ENCODE results near the gene CHAF1A.

The CHAF1A gene

GRCh38 chr19:4379383-4380253, 22.8 kb upstream of the CHAF1A start:
- H3K4me3 ChIP-seq (ENCODE audit: low read length, poor library complexity, severe bottlenecking) = no peak overlapping the region
- TF ChIP-seq CTCF (conservative IDR thresholded peaks at IDR 0.05; ENCODE audit: low read length) = no peak
- no peak for TF ChIP-seq EZH2phosphoT487 (IDR thresholded peaks at IDR 0.05; ENCODE audit: borderline replicate concordance)
- peaks cover 34% of the 10 kb centered on the region for H4K20me1 ChIP-seq (ENCODE audit: insufficient read depth, low read length, poor library complexity, severe bottlenecking)

GRCh38 chr19:4380254-4380727, 22.1 kb upstream of the CHAF1A start:
- no peaks in the 10 kb centered on the region for H3K27me3 ChIP-seq (ENCODE audit: insufficient read depth, low read length, poor library complexity, severe bottlenecking)
- no peaks in the 10 kb centered on the region for H3K9me2 ChIP-seq (replicated peaks; ENCODE audit: low read depth, low read length)
- H3K79me2 ChIP-seq (ENCODE audit: insufficient read depth, low read length) = peaks cover 67% of the 10 kb centered on the region; the same call in 1 of the 2 replicates
- peak overlapping the region; percentile 57 for H3K4me2 ChIP-seq (ENCODE audit: low read depth, low read length, poor library complexity, severe bottlenecking)
- TF ChIP-seq CTCF (conservative IDR thresholded peaks at IDR 0.05; ENCODE audit: low read length) (no peak), EZH2phosphoT487 (IDR thresholded peaks at IDR 0.05; ENCODE audit: borderline replicate concordance) (no peak)
- no peaks in the 10 kb centered on the region for H3F3A ChIP-seq (ENCODE audit: low read depth)
- peaks cover 3% of the 10 kb centered on the region; the same call in 1 of the 2 replicates for H3K36me3 ChIP-seq (ENCODE audit: insufficient read depth, low read length)
- H3K4me3 ChIP-seq (ENCODE audit: low read length, poor library complexity, severe bottlenecking) = no peak overlapping the region
- peaks cover 12% of the 10 kb centered on the region for H3K4me1 ChIP-seq (ENCODE audit: insufficient read depth, low read length, poor library complexity, severe bottlenecking)
- H4K20me1 ChIP-seq (ENCODE audit: insufficient read depth, low read length, poor library complexity, severe bottlenecking) = peaks cover 27% of the 10 kb centered on the region
- H3K9me3 ChIP-seq (ENCODE audit: insufficient read depth, low read depth, low read length) = no peaks in the 10 kb centered on the region
- no peak overlapping the region for H2AFZ ChIP-seq (ENCODE audit: low read length)
- no peak overlapping the region for H3K9ac ChIP-seq (ENCODE audit: low read depth, low read length, poor library complexity, severe bottlenecking)

More at GRCh38 chr19:4379383-4380253, 22.8 kb upstream of the CHAF1A start:
- H3F3A ChIP-seq (ENCODE audit: low read depth) = no peaks in the 10 kb centered on the region
- peaks cover 17% of the 10 kb centered on the region for H3K4me1 ChIP-seq (ENCODE audit: insufficient read depth, low read length, poor library complexity, severe bottlenecking)
- no peak overlapping the region for H3K9ac ChIP-seq (ENCODE audit: low read depth, low read length, poor library complexity, severe bottlenecking)
- peaks cover 3% of the 10 kb centered on the region; the same call in 1 of the 2 replicates for H3K36me3 ChIP-seq (ENCODE audit: insufficient read depth, low read length)
- no peaks in the 10 kb centered on the region for H3K9me2 ChIP-seq (replicated peaks; ENCODE audit: low read depth, low read length)
- no peaks in the 10 kb centered on the region for H3K9me3 ChIP-seq (ENCODE audit: insufficient read depth, low read depth, low read length)
- H3K4me2 ChIP-seq (ENCODE audit: low read depth, low read length, poor library complexity, severe bottlenecking) = peak overlapping the region; percentile 57
- peaks cover 69% of the 10 kb centered on the region; the same call in 1 of the 2 replicates for H3K79me2 ChIP-seq (ENCODE audit: insufficient read depth, low read length)
- no peak overlapping the region for H2AFZ ChIP-seq (ENCODE audit: low read length)
- no peaks in the 10 kb centered on the region for H3K27me3 ChIP-seq (ENCODE audit: insufficient read depth, low read length, poor library complexity, severe bottlenecking)

- H3K4me2 ChIP-seq (ENCODE audit: low read depth, low read length, poor library complexity, severe bottlenecking) = no peak overlapping the region
- peaks cover 16% of the 10 kb centered on the region; the same call in 1 of the 2 replicates for H3K36me3 ChIP-seq (ENCODE audit: insufficient read depth, low read length)
- no peak overlapping the region for H2AFZ ChIP-seq (ENCODE audit: low read length)
- H3K9me3 ChIP-seq (ENCODE audit: insufficient read depth, low read depth, low read length) = no peaks in the 10 kb centered on the region
- H3K9ac ChIP-seq (ENCODE audit: low read depth, low read length, poor library complexity, severe bottlenecking) = no peak overlapping the region
- H3K9me2 ChIP-seq (replicated peaks; ENCODE audit: low read depth, low read length) = no peaks in the 10 kb centered on the region
- peaks cover 16% of the 10 kb centered on the region for H4K20me1 ChIP-seq (ENCODE audit: insufficient read depth, low read length, poor library complexity, severe bottlenecking)
- no peak overlapping the region for H3K4me3 ChIP-seq (ENCODE audit: low read length, poor library complexity, severe bottlenecking)
- no peaks in the 10 kb centered on the region for H3F3A ChIP-seq (ENCODE audit: low read depth)
- H3K4me1 ChIP-seq (ENCODE audit: insufficient read depth, low read length, poor library complexity, severe bottlenecking) = peaks cover 7% of the 10 kb centered on the region
- no peak for TF ChIP-seq CTCF (conservative IDR thresholded peaks at IDR 0.05; ENCODE audit: low read length)
- TF ChIP-seq EZH2phosphoT487 (IDR thresholded peaks at IDR 0.05; ENCODE audit: borderline replicate concordance) = no peak
- peaks cover 55% of the 10 kb centered on the region; the same call in 1 of the 2 replicates for H3K79me2 ChIP-seq (ENCODE audit: insufficient read depth, low read length)
- H3K27me3 ChIP-seq (ENCODE audit: insufficient read depth, low read length, poor library complexity, severe bottlenecking) = no peaks in the 10 kb centered on the region
These were observed 17.0 kb upstream of the CHAF1A start for GRCh38 chr19:4385291-4386040.
